ENCODE results near the gene HLA-E. TPM values are rescaled to one million over a fixed set of nuclear protein-coding genes. Genes with fewer than 3 reads are reported as not detected.
A peak's percentile ranks its signal among the peaks of the same experiment; 100 is the strongest.
"Not testable (repeated sequence)": the region's sequence is repeated elsewhere in the genome, so short reads cannot be mapped to it uniquely, and the experiment has no call there.

Gene HLA-E
- 1.7 and 2.3 TPM in 2 replicates for polyA plus RNA-seq (2014; cell fraction: cytosol; rRNA removed)
- 1.1 and 3.2 TPM in 2 replicates for polyA plus RNA-seq (2014; cell fraction: nucleus; rRNA removed)

GRCh38 chr6:30489081-30490025 lies at the start of gene HLA-E:
Gene HLA-E, plus strand, starts transcription at chr6:30489509. Its CDS starts 23 bp downstream, at chr6:30489532.
- DNase-seq (ENCODE audit: low spot score): peak; percentile 90

GRCh38 chr6:30441171-30441570 lies 48.1 kb upstream of the HLA-E start:
- no peak for DNase-seq (ENCODE audit: low spot score)

- DNase-seq (ENCODE audit: low spot score): no peak
Observed at GRCh38 chr6:30443657-30444450, 45.5 kb upstream of the HLA-E start.

- no peak for DNase-seq (ENCODE audit: low spot score)
Observed at GRCh38 chr6:30444451-30444742, 44.9 kb upstream of the HLA-E start.

GRCh38 chr6:30446259-30446658 lies 43.0 kb upstream of the HLA-E start:
- DNase-seq (ENCODE audit: low spot score): no peak

- DNase-seq (ENCODE audit: low spot score): peak; percentile 29
Observed at GRCh38 chr6:30447237-30447636, 42.1 kb upstream of the HLA-E start.

- no peak for DNase-seq (ENCODE audit: low spot score)
Observed at GRCh38 chr6:30450548-30450908, 38.8 kb upstream of the HLA-E start.

GRCh38 chr6:30450909-30451841 lies 38.1 kb upstream of the HLA-E start:
- no peak for DNase-seq (ENCODE audit: low spot score)

- DNase-seq (ENCODE audit: low spot score): no peak
Observed at GRCh38 chr6:30452736-30453507, 36.4 kb upstream of the HLA-E start.

- peak; percentile 72 for DNase-seq (ENCODE audit: low spot score)
Observed at GRCh38 chr6:30453508-30454116, 35.7 kb upstream of the HLA-E start.

GRCh38 chr6:30459145-30459544 lies 30.2 kb upstream of the HLA-E start:
- DNase-seq (ENCODE audit: low spot score): no peak

GRCh38 chr6:30461055-30461454 lies 28.3 kb upstream of the HLA-E start:
- no peak for DNase-seq (ENCODE audit: low spot score)

GRCh38 chr6:30462482-30462881 lies 26.8 kb upstream of the HLA-E start:
- DNase-seq (ENCODE audit: low spot score): no peak

GRCh38 chr6:30463242-30463641 lies 26.1 kb upstream of the HLA-E start:
- no peak for DNase-seq (ENCODE audit: low spot score)

- no peak for DNase-seq (ENCODE audit: low spot score)
Observed at GRCh38 chr6:30463651-30464618, 25.4 kb upstream of the HLA-E start.

- no peak for DNase-seq (ENCODE audit: low spot score)
Observed at GRCh38 chr6:30465595-30466306, 23.6 kb upstream of the HLA-E start.

GRCh38 chr6:30470968-30471367 lies 18.3 kb upstream of the HLA-E start:
- no peak for DNase-seq (ENCODE audit: low spot score)

- not testable (repeated sequence) for DNase-seq (ENCODE audit: low spot score)
Observed at GRCh38 chr6:30475116-30475515, 14.2 kb upstream of the HLA-E start.
